GM19025 (cell line): ENCODE data around the gene SLC28A1.
"Not testable (repeated sequence)": the region's sequence is repeated elsewhere in the genome, so short reads cannot be mapped to it uniquely, and the experiment has no call there.

Source experiments
- ATAC-seq: cut with Tn5 transposase; IDR thresholded peaks from one replicate; pipeline ENCODE4 v1.9.1; 2021; ENCODE audit warnings: mild to moderate bottlenecking, low read depth, moderate library complexity; ENCODE audit not compliant: unreplicated experiment

SLC28A1 gene

GRCh38 chr15:84961707-84962106, 77.2 kb downstream of the SLC28A1 start:
- no peak for ATAC-seq

GRCh38 chr15:84962955-84963354, 78.5 kb downstream of the SLC28A1 start:
- ATAC-seq = no peak

GRCh38 chr15:84967380-84967779, 82.9 kb downstream of the SLC28A1 start:
- no peak for ATAC-seq

- ATAC-seq = no peak
Measured at GRCh38 chr15:84968301-84968700, 83.8 kb downstream of the SLC28A1 start.

GRCh38 chr15:84969257-84969656, 84.8 kb downstream of the SLC28A1 start:
- no peak for ATAC-seq

GRCh38 chr15:84970843-84971242, 86.4 kb downstream of the SLC28A1 start:
- ATAC-seq = no peak

GRCh38 chr15:84973492-84974460, 89.3 kb downstream of the SLC28A1 start:
- no peak for ATAC-seq

GRCh38 chr15:84975871-84976351, 91.4 kb downstream of the SLC28A1 start:
- ATAC-seq = no peak

GRCh38 chr15:84976746-84977345, 92.4 kb downstream of the SLC28A1 start:
- no peak for ATAC-seq

GRCh38 chr15:84979651-84980050, 95.2 kb downstream of the SLC28A1 start:
- no peak for ATAC-seq

- peak; percentile 47 for ATAC-seq
Measured at GRCh38 chr15:84980196-84981053, 96.0 kb downstream of the SLC28A1 start.

- peak; percentile 67 for ATAC-seq
Measured at GRCh38 chr15:84981054-84981710, 96.7 kb downstream of the SLC28A1 start.

GRCh38 chr15:84981711-84982300, 97.3 kb downstream of the SLC28A1 start, which contains the start of gene PDE8A:
TSS of gene PDE8A (plus strand) at chr15:84981856. CDS start at chr15:84982163, 307 bp downstream.
- peak; percentile 11 for ATAC-seq

GRCh38 chr15:84982301-84982920, 97.9 kb downstream of the SLC28A1 start:
- ATAC-seq = no peak

- ATAC-seq = no peak
Measured at GRCh38 chr15:84983294-84983693, 98.8 kb downstream of the SLC28A1 start.

GRCh38 chr15:84983711-84984110, 99.2 kb downstream of the SLC28A1 start:
- ATAC-seq = no peak

GRCh38 chr15:84985158-84985557, 100.7 kb downstream of the SLC28A1 start:
- ATAC-seq = no peak

- ATAC-seq = not testable (repeated sequence)
Measured at GRCh38 chr15:84987351-84987750, 102.9 kb downstream of the SLC28A1 start.

GRCh38 chr15:84987949-84988624, 103.6 kb downstream of the SLC28A1 start:
- no peak for ATAC-seq
